ENCODE results near the gene NOP10. TPM values are rescaled to one million over a fixed set of nuclear protein-coding genes. Genes with fewer than 3 reads are reported as not detected.
A peak's percentile ranks its signal among the peaks of the same experiment; 100 is the strongest.
"Not testable (repeated sequence)": the region's sequence is repeated elsewhere in the genome, so short reads cannot be mapped to it uniquely, and the experiment has no call there.

The NOP10 gene
- total RNA-seq, 1 experiment from 2014 or later, result 246 TPM

GRCh38 chr15:34358948-34359347 is 16.0 kb upstream of the NOP10 start:
- DNase-seq (ENCODE audit: low read depth), result no peak

GRCh38 chr15:34358367-34358766 is 15.4 kb upstream of the NOP10 start:
- no peak for DNase-seq (ENCODE audit: low read depth)

GRCh38 chr15:34357653-34358052 is 14.7 kb upstream of the NOP10 start:
- no peak for DNase-seq (ENCODE audit: low read depth)

GRCh38 chr15:34355241-34355640 is 12.3 kb upstream of the NOP10 start:
- no peak for DNase-seq (ENCODE audit: low read depth)

- no peak for DNase-seq (ENCODE audit: low read depth)
These were observed 11.3 kb upstream of the NOP10 start for GRCh38 chr15:34354286-34354685.

GRCh38 chr15:34353627-34354026 is 10.7 kb upstream of the NOP10 start:
- DNase-seq (ENCODE audit: low read depth), result no peak

GRCh38 chr15:34352996-34353395 is 10.1 kb upstream of the NOP10 start:
- DNase-seq (ENCODE audit: low read depth), result not testable (repeated sequence)

- DNase-seq (ENCODE audit: low read depth), result no peak
These were observed 6.8 kb upstream of the NOP10 start for GRCh38 chr15:34349769-34350168.

- DNase-seq (ENCODE audit: low read depth), result no peak
These were observed 5.9 kb upstream of the NOP10 start for GRCh38 chr15:34348735-34349300.

- DNase-seq (ENCODE audit: low read depth), result no peak
These were observed 5.2 kb upstream of the NOP10 start for GRCh38 chr15:34347951-34348638.

- not testable (repeated sequence) for DNase-seq (ENCODE audit: low read depth)
These were observed 661 bp downstream of the NOP10 start for GRCh38 chr15:34342213-34342736.

- DNase-seq (ENCODE audit: low read depth), result no peak
These were observed 1.3 kb downstream of the NOP10 start for GRCh38 chr15:34341381-34342212.

- no peak for DNase-seq (ENCODE audit: low read depth)
These were observed 3.0 kb downstream of the NOP10 start for GRCh38 chr15:34339946-34340345.

GRCh38 chr15:34338347-34338746 is 4.6 kb downstream of the NOP10 start:
- DNase-seq (ENCODE audit: low read depth), result no peak

GRCh38 chr15:34337557-34338306 is 5.2 kb downstream of the NOP10 start, which contains the start of gene SLC12A6:
Gene SLC12A6 (minus strand): TSS chr15:34337781. CDS start chr15:34336680, 1,101 bp downstream.
- DNase-seq (ENCODE audit: low read depth), result peak; percentile 96

- no peak for DNase-seq (ENCODE audit: low read depth)
These were observed 5.9 kb downstream of the NOP10 start for GRCh38 chr15:34336991-34337556.

GRCh38 chr15:34336231-34336990 is 6.5 kb downstream of the NOP10 start:
- no peak for DNase-seq (ENCODE audit: low read depth)

GRCh38 chr15:34335176-34336032 is 7.5 kb downstream of the NOP10 start:
- DNase-seq (ENCODE audit: low read depth), result peak; percentile 19

- DNase-seq (ENCODE audit: low read depth), result no peak
These were observed 8.3 kb downstream of the NOP10 start for GRCh38 chr15:34334672-34335071.

All from Daoy (cell line).